Measurements from ENCODE around the gene EGFL7. TPM values are rescaled to one million over a fixed set of nuclear protein-coding genes. Genes with fewer than 3 reads are reported as not detected.

Gene EGFL7
- total RNA-seq, 2 experiments from 2014 or later: 0.90 to 0.93 TPM

- no peak for DNase-seq
Measured at GRCh38 chr9:136668983-136669790, 6.5 kb downstream of the EGFL7 start.

GRCh38 chr9:136669791-136670464 is 7.2 kb downstream of the EGFL7 start:
- H3K36me3 Mint-ChIP-seq: no peaks in the 10 kb centered on the region

More at GRCh38 chr9:136668983-136669790, 6.5 kb downstream of the EGFL7 start:
- Mint-ChIP-seq H3K27me3 (peaks cover 17% of the 10 kb centered on the region), H3K27ac (no peak overlapping the region), H3K36me3 (no peaks in the 10 kb centered on the region), H3K4me3 (no peak overlapping the region), H3K9me3 (no peaks in the 10 kb centered on the region), H3K4me1 (ENCODE audit: low read depth) (peaks cover 2% of the 10 kb centered on the region)
- CTCF ChIA-PET: no interaction called here
- intact Hi-C loops (cut with micrococcal nuclease): no loop called here
- POLR2A ChIA-PET: no interaction called here

DNA sequence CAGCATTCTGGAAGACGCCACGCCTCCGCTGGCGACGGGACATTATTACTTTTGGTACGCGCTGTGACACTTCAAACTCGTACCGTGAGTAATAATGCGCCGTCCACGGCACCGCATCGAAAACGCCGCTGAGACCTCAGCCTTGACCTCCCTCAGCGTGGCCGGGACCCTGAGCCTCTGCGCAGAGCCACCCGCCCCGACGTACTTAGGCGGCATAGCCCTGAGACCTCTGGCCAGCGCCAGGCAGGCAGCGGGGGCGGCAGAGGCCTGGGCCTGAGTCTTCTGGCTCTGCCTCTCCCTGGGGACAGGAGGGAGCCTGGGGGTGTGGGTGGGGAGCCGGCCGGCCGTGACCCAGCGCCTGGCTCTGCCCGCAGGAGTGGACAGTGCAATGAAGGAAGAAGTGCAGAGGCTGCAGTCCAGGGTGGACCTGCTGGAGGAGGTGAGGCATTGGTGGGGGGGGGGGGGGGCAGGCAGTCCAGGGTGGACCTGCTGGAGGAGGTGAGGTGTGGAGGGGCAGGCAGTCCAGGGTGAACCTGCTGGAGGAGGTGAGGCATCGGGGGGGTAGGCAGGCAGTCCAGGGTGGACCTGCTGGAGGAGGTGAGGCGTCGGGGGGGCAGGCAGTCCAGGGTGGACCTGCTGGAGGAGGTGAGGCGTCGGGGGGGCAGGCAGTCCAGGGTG is 8.0 kb downstream of the EGFL7 start:
- Mint-ChIP-seq H3K4me1 (ENCODE audit: low read depth) (no peaks in the 10 kb centered on the region), H3K27me3 (peaks cover 9% of the 10 kb centered on the region), H3K9me3 (no peaks in the 10 kb centered on the region), H3K4me3 (no peak overlapping the region), H3K27ac (no peak overlapping the region), H3K36me3 (no peaks in the 10 kb centered on the region)
- ChIA-PET POLR2A (no interaction called here), CTCF (interaction anchor here (0.7 to 1.5 kb wide), 8 partner anchors 8 to 185 kb away, joined by 3 to 13 read pairs (median 4); partner anchors contain the start of gene EGFL7)
- DNase-seq: no peak
- intact Hi-C loops (cut with micrococcal nuclease): no loop called here

More at GRCh38 chr9:136669791-136670464, 7.2 kb downstream of the EGFL7 start:
- Mint-ChIP-seq H3K27ac (no peak overlapping the region), H3K27me3 (peaks cover 11% of the 10 kb centered on the region), H3K9me3 (no peaks in the 10 kb centered on the region), H3K4me3 (no peak overlapping the region), H3K4me1 (ENCODE audit: low read depth) (no peaks in the 10 kb centered on the region)
- POLR2A ChIA-PET: no interaction called here
- CTCF ChIA-PET: no interaction called here
- intact Hi-C loops (cut with micrococcal nuclease): no loop called here
- no peak for DNase-seq

DNA sequence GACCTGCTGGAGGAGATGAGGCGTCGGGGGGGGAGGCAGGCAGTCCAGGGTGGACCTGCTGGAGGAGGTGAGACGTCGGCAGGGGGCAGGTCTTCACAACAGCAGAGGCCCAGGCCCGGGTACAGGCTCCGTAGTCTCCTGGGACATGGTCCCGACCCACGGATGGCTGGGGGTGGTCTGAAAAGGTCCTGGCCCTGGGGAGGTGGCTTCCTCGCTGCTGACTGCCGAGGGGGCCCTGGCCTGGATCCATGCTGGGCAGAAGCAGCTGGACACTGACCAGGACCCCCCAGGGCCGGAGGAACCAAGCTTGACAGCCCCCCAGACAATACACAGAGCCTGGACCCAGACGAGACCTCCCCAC is 8.5 kb downstream of the EGFL7 start:
- H3K9me3 Mint-ChIP-seq: no peaks in the 10 kb centered on the region
- CTCF ChIA-PET: interaction anchor here (0.5 to 2.3 kb wide), 18 partner anchors 9 to 774 kb away, joined by 3 to 13 read pairs (median 4); partner anchors contain the start of gene EGFL7

DNA sequence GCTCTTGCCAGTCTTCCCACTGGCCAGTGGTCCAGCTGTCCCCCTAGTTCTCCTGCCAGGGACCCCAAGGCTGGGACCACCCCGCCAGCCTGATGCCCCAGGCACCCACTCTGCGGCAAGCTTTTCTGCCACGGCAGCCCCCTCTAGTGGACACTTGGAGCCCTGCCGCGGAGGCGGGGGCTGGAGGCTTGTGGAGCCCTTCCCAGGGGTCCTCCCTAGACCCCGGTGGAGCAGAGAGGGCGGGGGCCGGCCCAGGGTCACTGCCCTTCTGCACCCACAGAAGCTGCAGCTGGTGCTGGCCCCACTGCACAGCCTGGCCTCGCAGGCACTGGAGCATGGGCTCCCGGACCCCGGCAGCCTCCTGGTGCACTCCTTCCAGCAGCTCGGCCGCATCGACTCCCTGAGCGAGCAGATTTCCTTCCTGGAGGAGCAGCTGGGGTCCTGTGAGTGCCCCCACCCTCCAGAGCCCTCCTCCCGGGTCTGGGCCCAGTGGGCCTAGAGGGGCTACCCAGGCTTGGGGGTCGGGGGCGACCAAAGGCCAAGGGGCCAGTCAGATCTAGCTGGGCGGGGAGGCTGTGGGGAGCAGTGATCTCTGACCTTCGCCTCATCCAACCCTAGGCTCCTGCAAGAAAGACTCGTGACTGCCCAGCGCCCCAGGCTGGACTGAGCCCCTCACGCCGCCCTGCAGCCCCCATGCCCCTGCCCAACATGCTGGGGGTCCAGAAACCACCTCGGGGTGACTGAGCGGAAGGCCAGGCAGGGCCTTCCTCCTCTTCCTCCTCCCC is 9.1 kb downstream of the EGFL7 start:
- Mint-ChIP-seq H3K9me3 (no peaks in the 10 kb centered on the region), H3K4me3 (no peak overlapping the region), H3K4me1 (ENCODE audit: low read depth) (no peaks in the 10 kb centered on the region), H3K36me3 (no peaks in the 10 kb centered on the region), H3K27ac (no peak overlapping the region), H3K27me3 (peaks cover 5% of the 10 kb centered on the region)
- intact Hi-C loops (cut with micrococcal nuclease): no loop called here
- DNase-seq: peak; percentile 48
- ChIA-PET CTCF (interaction anchor here (0.5 to 2.3 kb wide), 22 partner anchors 9 to 773 kb away, joined by 3 to 13 read pairs (median 4); partner anchors contain the start of gene EGFL7), POLR2A (no interaction called here)

More for the DNA sequence above, 8.5 kb downstream of the EGFL7 start:
- peaks cover 9% of the 10 kb centered on the region for H3K27me3 Mint-ChIP-seq
- H3K36me3 Mint-ChIP-seq: no peaks in the 10 kb centered on the region
- no peak overlapping the region for H3K27ac Mint-ChIP-seq
- no peak for DNase-seq
- no peaks in the 10 kb centered on the region for H3K4me1 Mint-ChIP-seq (ENCODE audit: low read depth)
- intact Hi-C loops (cut with micrococcal nuclease): no loop called here
- no peak overlapping the region for H3K4me3 Mint-ChIP-seq
- POLR2A ChIA-PET: no interaction called here

DNA sequence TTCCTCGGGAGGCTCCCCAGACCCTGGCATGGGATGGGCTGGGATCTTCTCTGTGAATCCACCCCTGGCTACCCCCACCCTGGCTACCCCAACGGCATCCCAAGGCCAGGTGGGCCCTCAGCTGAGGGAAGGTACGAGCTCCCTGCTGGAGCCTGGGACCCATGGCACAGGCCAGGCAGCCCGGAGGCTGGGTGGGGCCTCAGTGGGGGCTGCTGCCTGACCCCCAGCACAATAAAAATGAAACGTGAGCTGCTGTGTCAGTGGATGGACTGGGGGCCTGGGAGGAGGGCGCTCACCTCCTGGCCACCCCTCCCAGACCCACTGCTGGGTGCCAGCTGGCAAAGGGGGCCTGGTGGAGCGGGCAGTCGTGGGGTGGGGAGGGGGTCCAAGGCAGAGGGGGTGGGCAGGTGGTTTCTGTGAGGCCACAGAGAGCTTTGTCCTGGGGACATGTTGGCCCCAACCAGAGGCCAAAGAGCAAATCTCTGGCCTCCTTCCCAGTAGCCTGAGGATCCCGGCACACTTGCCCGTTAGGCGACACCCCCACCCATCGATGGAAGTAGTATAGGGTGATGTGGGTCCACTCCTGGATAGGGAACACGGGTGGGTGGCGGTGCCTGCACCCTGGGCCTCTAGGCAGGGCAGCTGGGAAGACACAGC is 9.8 kb downstream of the EGFL7 start:
- no peak for DNase-seq
- H3K4me3 Mint-ChIP-seq: no peak overlapping the region
- ChIA-PET POLR2A (no interaction called here), CTCF (interaction anchor here (1.1 to 2.3 kb wide), 9 partner anchors 8 to 374 kb away, joined by 3 to 13 read pairs (median 4); no protein-coding TSS in a partner anchor)
- H3K4me1 Mint-ChIP-seq (ENCODE audit: low read depth): no peaks in the 10 kb centered on the region
- no peaks in the 10 kb centered on the region for H3K36me3 Mint-ChIP-seq
- peaks cover 5% of the 10 kb centered on the region for H3K27me3 Mint-ChIP-seq
- no peak overlapping the region for H3K27ac Mint-ChIP-seq
- intact Hi-C loops (cut with micrococcal nuclease): no loop called here
- no peaks in the 10 kb centered on the region for H3K9me3 Mint-ChIP-seq

DNA sequence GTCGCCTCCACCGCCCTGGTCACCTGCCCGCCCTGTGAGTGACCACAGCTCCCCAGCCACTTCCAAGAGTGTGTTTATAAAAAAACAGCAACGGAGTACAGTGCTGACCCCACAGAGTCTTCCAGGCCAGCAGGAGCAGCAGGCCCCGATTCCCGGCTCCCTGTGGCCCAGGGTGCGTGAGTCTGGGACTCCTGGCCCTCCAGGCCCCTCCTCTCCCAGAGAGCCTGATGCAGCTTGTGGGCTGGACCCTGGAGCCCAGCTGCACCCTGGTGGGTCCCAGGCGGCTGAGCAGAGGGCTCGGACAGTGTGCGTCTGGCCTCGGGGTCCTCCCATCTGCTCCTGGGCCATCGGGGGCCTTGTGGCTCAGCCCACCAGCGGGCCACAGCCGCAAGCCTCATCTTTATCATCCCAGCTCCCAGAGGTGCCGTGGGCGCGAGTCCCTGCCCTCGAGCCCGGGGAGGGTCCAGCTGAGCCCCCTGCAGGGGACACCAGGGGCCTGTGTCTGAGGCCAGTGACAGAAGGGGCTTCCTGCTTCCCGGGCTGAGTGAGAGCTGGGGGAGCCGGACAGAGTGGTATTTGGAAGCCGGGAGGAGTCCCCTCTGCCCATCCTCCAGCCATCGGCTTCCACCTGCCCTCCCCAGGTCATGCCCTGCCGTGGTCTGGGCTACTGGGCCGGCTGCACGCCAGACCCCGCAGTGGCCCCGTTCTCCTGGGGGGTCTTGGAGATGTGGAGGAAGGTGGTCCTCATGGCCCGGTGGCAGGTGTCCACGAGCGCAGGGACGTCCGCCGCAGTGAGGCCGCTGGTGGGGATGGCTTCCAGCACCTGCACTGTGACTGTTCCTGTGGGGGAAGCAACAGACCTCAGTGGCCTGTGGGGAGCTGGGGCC is 10.6 kb downstream of the EGFL7 start:
- no peak overlapping the region for H3K27ac Mint-ChIP-seq
- no peaks in the 10 kb centered on the region for H3K4me1 Mint-ChIP-seq (ENCODE audit: low read depth)
- H3K36me3 Mint-ChIP-seq: no peaks in the 10 kb centered on the region
- CTCF ChIA-PET: interaction anchor here (1.1 to 2.3 kb wide), 4 partner anchors 10 to 54 kb away, joined by 3 to 10 read pairs (median 4); no protein-coding TSS in a partner anchor
- no peak for DNase-seq
- H3K9me3 Mint-ChIP-seq: no peaks in the 10 kb centered on the region
- no peak overlapping the region for H3K4me3 Mint-ChIP-seq
- POLR2A ChIA-PET: no interaction called here
- intact Hi-C loops (cut with micrococcal nuclease): no loop called here
- peaks cover 5% of the 10 kb centered on the region for H3K27me3 Mint-ChIP-seq

GRCh38 chr9:136673975-136674785 is 11.5 kb downstream of the EGFL7 start:
- Mint-ChIP-seq H3K4me1 (ENCODE audit: low read depth) (no peaks in the 10 kb centered on the region), H3K36me3 (no peaks in the 10 kb centered on the region), H3K27me3 (no peaks in the 10 kb centered on the region), H3K9me3 (no peaks in the 10 kb centered on the region), H3K4me3 (no peak overlapping the region), H3K27ac (no peak overlapping the region)
- DNase-seq: no peak
- intact Hi-C loops (cut with micrococcal nuclease): no loop called here
- CTCF ChIA-PET: no interaction called here
- POLR2A ChIA-PET: no interaction called here

GRCh38 chr9:136674786-136675349 is 12.2 kb downstream of the EGFL7 start:
- ChIA-PET CTCF (no interaction called here), POLR2A (no interaction called here)
- H3K36me3 Mint-ChIP-seq: no peaks in the 10 kb centered on the region
- intact Hi-C loops (cut with micrococcal nuclease): no loop called here
- H3K4me3 Mint-ChIP-seq: no peak overlapping the region
- H3K27me3 Mint-ChIP-seq: no peaks in the 10 kb centered on the region
- no peaks in the 10 kb centered on the region for H3K4me1 Mint-ChIP-seq (ENCODE audit: low read depth)
- no peaks in the 10 kb centered on the region for H3K9me3 Mint-ChIP-seq
- DNase-seq: no peak
- H3K27ac Mint-ChIP-seq: no peak overlapping the region

All from activated CD4-positive, alpha-beta memory T cell treated with anti-CD3 and anti-CD28 coated beads for 36 hours (primary cell).